T-cell (primary cell): ENCODE results near the gene QSOX1. TPM values are rescaled to one million over a fixed set of nuclear protein-coding genes. Genes with fewer than 3 reads are reported as not detected.
A peak's percentile ranks its signal among the peaks of the same experiment; 100 is the strongest.

ENCODE experiments used
- ATAC-seq, 4 experiments: fragments of 200-7000 bp in 3 of 4; fragments of 150-1000 bp in 1 of 4; cut with Tn5 transposase; replicated peaks in 1 of 4; 1 replicate in 3 of 4; 2 replicates in 1 of 4; pipeline ENCODE4 v1.10.0; 2021; ENCODE audit warnings: moderate library complexity in 3 of 4, mild to moderate bottlenecking in 2 of 4, moderate number of reproducible peaks in 1 of 4
- CTCF ChIA-PET, 2 donors: fragments of 300-600 bp; sonication (Branson Sonifier 250); formaldehyde crosslinking; loops; one replicate each; lab custom pipeline; 2022; ENCODE audit warnings: antibody characterized with exemption in 2 of 2; lab: Charles Lee
- POLR2A ChIA-PET, 2 donors: fragments of 300-600 bp; sonication (Branson Sonifier 250); formaldehyde crosslinking; loops; one replicate each; lab custom pipeline; 2022; ENCODE audit warnings: antibody characterized with exemption in 2 of 2; lab: Charles Lee
- DNase-seq, 35 experiments: peaks; one replicate each; pipeline versions ENCODE4 v3.0.0 to v3.0.0-alpha.2; 2013 to 2023
- H3K27ac ChIP-seq: one replicate; pipeline ENCODE4 v1.5.1; 2013; ENCODE audit warnings: low read length
- H3K27me3 ChIP-seq, 2 experiments: replicated peaks in 1 of 2; 1 replicate in 1 of 2; 2 replicates in 1 of 2; pipeline versions ENCODE4 v1.6.1 to v1.7.0; 2013; ENCODE audit warnings: low read length in 1 of 2, mixed read lengths in 1 of 2; ENCODE audit not compliant: control insufficient read depth in 2 of 2, insufficient read depth in 2 of 2; ENCODE audit errors: extremely low read depth in 1 of 2
- H3K36me3 ChIP-seq, 2 donors: 1 replicate in 1 of 2; 2 replicates in 1 of 2; pipeline versions ENCODE4 v1.6.1 to v1.7.0; 2013; ENCODE audit warnings: low read length in 1 of 2; ENCODE audit not compliant: control insufficient read depth in 2 of 2, insufficient read depth in 1 of 2; ENCODE audit errors: extremely low read depth in 1 of 2
- H3K4me1 ChIP-seq, 2 experiments: 1 replicate in 1 of 2; 2 replicates in 1 of 2; pipeline versions ENCODE4 v1.6.1 to v1.7.0; 2013; ENCODE audit warnings: low read length in 2 of 2, mixed read lengths in 1 of 2; ENCODE audit not compliant: insufficient read depth in 2 of 2, control insufficient read depth in 1 of 2; ENCODE audit errors: extremely low read depth in 1 of 2
- H3K4me3 ChIP-seq, 2 donors: 1 replicate in 1 of 2; 2 replicates in 1 of 2; pipeline versions ENCODE4 v1.5.1 to v1.7.0; 2013; ENCODE audit warnings: mild to moderate bottlenecking in 2 of 2, low read length in 1 of 2, moderate library complexity in 1 of 2; ENCODE audit not compliant: control insufficient read depth in 1 of 2; ENCODE audit errors: extremely low read depth in 1 of 2
- H3K9me3 ChIP-seq: 2 replicates; pipeline ENCODE4 v1.7.0; 2013
- H3K27ac Mint-ChIP-seq, 2 donors: one replicate each; pipeline ENCODE4 v1.8.0; 2020 to 2021; ENCODE audit warnings: mild to moderate bottlenecking in 2 of 2, mixed read lengths in 2 of 2
- H3K27me3 Mint-ChIP-seq, 2 donors: one replicate each; pipeline ENCODE4 v1.8.0; 2021 to 2022; ENCODE audit warnings: mixed read lengths in 2 of 2
- H3K36me3 Mint-ChIP-seq: one replicate; pipeline ENCODE4 v1.8.0; 2021; ENCODE audit warnings: mixed read lengths
- H3K4me1 Mint-ChIP-seq, 3 donors: one replicate each; pipeline ENCODE4 v1.8.0; 2020 to 2022; ENCODE audit warnings: mixed read lengths in 3 of 3, mild to moderate bottlenecking in 1 of 3
- H3K4me3 Mint-ChIP-seq, 3 donors: one replicate each; pipeline ENCODE4 v1.8.0; 2020 to 2022; ENCODE audit warnings: mild to moderate bottlenecking in 3 of 3, mixed read lengths in 3 of 3, moderate library complexity in 3 of 3
- H3K9me3 Mint-ChIP-seq, 3 donors: one replicate each; pipeline ENCODE4 v1.8.0; 2020 to 2022; ENCODE audit warnings: mixed read lengths in 3 of 3
- WGBS: methylation state at CpG from one replicate; pipeline ENCODE4 v1.1.5; 2013; ENCODE audit warnings: missing lambda C conversion rate; ENCODE audit not compliant: insufficient coverage; 5-methylcytosine and 5-hydroxymethylcytosine counted together
- total RNA-seq, 35 experiments: library from RNA in 6 of 35; stranded (reverse) in 6 of 35; fragments of 120-200 nt in 1 of 35; gene quantifications; one replicate each; pipeline versions ENCODE4 v1.2.1 to v1.2.4 and lab custom pipeline; 2013 to 2026

Gene QSOX1
- total RNA-seq, 5 donors from 2014 or later (not counting 1 experiment from before 2014, with no cell fraction given) = 19.7 to 32.5 (median 28.2) TPM

DNA sequence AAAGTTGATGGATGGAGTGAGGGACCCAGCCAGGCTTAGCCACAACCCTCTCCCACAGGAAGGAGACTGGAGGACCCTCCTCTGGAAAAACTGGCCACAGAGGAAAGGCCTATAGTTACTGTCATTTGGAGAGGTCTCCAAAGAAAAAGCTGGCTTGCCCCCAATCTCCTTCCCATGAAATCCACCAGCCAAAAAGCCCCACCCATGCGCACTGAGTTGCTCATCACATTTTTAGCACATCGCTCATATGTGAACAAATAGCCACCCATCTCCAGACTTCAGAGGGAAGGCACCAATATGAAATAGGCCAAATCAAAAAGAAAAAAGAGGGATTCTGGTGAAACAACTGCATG is 36.9 kb upstream of the QSOX1 start:
- H3K9me3 ChIP-seq = no peaks in the 10 kb centered on the region
- no peak overlapping the region for H3K4me3 ChIP-seq
- DNase-seq (no peak), ATAC-seq (no peak)
- no peaks in the 10 kb centered on the region for H3K27me3 ChIP-seq
- no peaks in the 10 kb centered on the region for H3K4me1 ChIP-seq
- peaks cover 16% of the 10 kb centered on the region for H3K36me3 Mint-ChIP-seq
- H3K27ac ChIP-seq = no peak overlapping the region
- peaks cover 0 to 4% (median 0%) of the 10 kb centered on the region in 3 donors for H3K9me3 Mint-ChIP-seq
- H3K27me3 Mint-ChIP-seq = no peaks in the 10 kb centered on the region
- ChIA-PET POLR2A (no interaction called here), CTCF (no interaction called here)
- WGBS = no CpG with 5 or more reads among the region's 2 CpGs
- H3K4me1 Mint-ChIP-seq = no peaks in the 10 kb centered on the region
- H3K36me3 ChIP-seq = peaks cover 0 to 4% of the 10 kb centered on the region in 2 donors
- no peak overlapping the region for H3K4me3 Mint-ChIP-seq
- H3K27ac Mint-ChIP-seq = no peak overlapping the region

DNA sequence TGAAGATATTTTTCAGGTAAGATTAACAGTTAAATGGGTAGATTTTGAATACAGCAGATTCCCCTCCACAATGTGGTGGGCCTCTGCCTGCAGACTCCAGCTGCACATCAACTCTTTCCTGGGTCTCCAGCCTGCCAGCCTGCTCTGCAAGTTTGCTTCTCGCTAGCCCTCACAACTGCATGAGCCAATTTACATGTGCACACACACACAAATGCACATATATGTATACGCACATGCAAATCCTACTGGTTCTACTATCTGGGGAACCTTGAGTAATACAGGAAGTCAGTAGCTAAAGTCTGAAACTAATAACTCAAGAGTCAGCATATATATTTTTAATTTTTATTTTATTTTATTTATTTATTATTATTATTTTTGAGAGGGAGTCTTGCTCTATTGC is 34.8 kb upstream of the QSOX1 start:
- H3K9me3 ChIP-seq = no peaks in the 10 kb centered on the region
- no peaks in the 10 kb centered on the region for H3K27me3 ChIP-seq
- no peak overlapping the region for H3K27ac ChIP-seq
- no peaks in the 10 kb centered on the region for H3K4me1 ChIP-seq
- Mint-ChIP-seq H3K27me3 (no peaks in the 10 kb centered on the region), H3K4me1 (no peaks in the 10 kb centered on the region), H3K36me3 (peaks cover 7% of the 10 kb centered on the region), H3K9me3 (peaks cover 0 to 4% (median 0%) of the 10 kb centered on the region in 3 donors), H3K27ac (no peak overlapping the region), H3K4me3 (no peak overlapping the region)
- H3K36me3 ChIP-seq = no peaks in the 10 kb centered on the region
- WGBS = no CpG with 5 or more reads among the region's 2 CpGs
- ChIA-PET CTCF (no interaction called here), POLR2A (no interaction called here)
- ATAC-seq (no peak), DNase-seq (no peak)
- H3K4me3 ChIP-seq = no peak overlapping the region

- H3K36me3 ChIP-seq = no peaks in the 10 kb centered on the region
- H3K4me1 Mint-ChIP-seq = peaks cover 6 to 9% (median 8%) of the 10 kb centered on the region in 3 donors
- H3K27ac ChIP-seq = no peak overlapping the region
- no peak overlapping the region for H3K4me3 ChIP-seq
- peaks cover 0 to 2% of the 10 kb centered on the region in 2 experiments for H3K27me3 ChIP-seq
- no peaks in the 10 kb centered on the region for H3K4me1 ChIP-seq
- H3K27me3 Mint-ChIP-seq = no peaks in the 10 kb centered on the region
- no peaks in the 10 kb centered on the region for H3K9me3 Mint-ChIP-seq
- no peak overlapping the region for H3K4me3 Mint-ChIP-seq
- ChIA-PET CTCF (interaction anchor here in 1 of 2 donors (0.6 kb wide), 1 partner anchor 344 kb away, joined by 5 read pairs; no protein-coding TSS in a partner anchor), POLR2A (no interaction called here)
- DNase-seq (no peak), ATAC-seq (no peak)
- no peaks in the 10 kb centered on the region for H3K9me3 ChIP-seq
- no peaks in the 10 kb centered on the region for H3K36me3 Mint-ChIP-seq
- WGBS = 87% methylated on average over 3 of the region's 4 CpGs
- H3K27ac Mint-ChIP-seq = no peak overlapping the region
Measured at GRCh38 chr1:180123463-180123936, 31.2 kb upstream of the QSOX1 start.

GRCh38 chr1:180130651-180131050 is 24.0 kb upstream of the QSOX1 start:
- peaks cover 6 to 9% (median 8%) of the 10 kb centered on the region in 3 donors for H3K4me1 Mint-ChIP-seq
- H3K36me3 Mint-ChIP-seq = no peaks in the 10 kb centered on the region
- peaks cover 28 to 35% of the 10 kb centered on the region in 2 donors for H3K27me3 Mint-ChIP-seq
- no peaks in the 10 kb centered on the region for H3K9me3 Mint-ChIP-seq
- WGBS = 80% methylated on average over 1 of the region's 2 CpGs
- H3K27ac Mint-ChIP-seq = no peak overlapping the region
- Histone ChIP-seq H3K9me3 (no peaks in the 10 kb centered on the region), H3K4me1 (no peaks in the 10 kb centered on the region), H3K36me3 (no peaks in the 10 kb centered on the region), H3K4me3 (no peak overlapping the region), H3K27me3 (peaks cover 0 to 17% of the 10 kb centered on the region in 2 experiments), H3K27ac (no peak overlapping the region)
- ATAC-seq (no peak), DNase-seq (no peak)
- no peak overlapping the region for H3K4me3 Mint-ChIP-seq
- ChIA-PET POLR2A (no interaction called here), CTCF (no interaction called here)

DNA sequence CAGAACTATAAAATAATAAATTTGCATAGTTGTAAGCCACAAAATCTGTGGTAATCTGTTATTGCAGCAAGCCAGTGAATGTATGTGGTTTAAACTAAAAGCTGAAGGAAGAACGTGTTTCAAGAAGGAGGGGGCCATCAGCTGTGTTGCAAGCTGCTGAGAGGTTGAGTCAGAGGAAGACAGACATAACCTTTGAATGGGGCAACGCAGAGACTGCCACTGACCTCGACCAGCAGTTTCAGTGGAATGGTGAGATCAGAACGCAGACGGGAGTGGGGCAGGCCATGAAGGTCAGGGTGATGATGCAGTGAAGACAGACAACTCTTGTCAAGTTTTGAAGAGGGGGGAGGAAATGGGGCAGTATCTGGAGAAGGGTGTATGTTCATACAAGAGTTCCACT is 23.2 kb upstream of the QSOX1 start:
- H3K4me1 ChIP-seq = no peaks in the 10 kb centered on the region
- H3K27ac ChIP-seq = no peak overlapping the region
- no peaks in the 10 kb centered on the region for H3K9me3 ChIP-seq
- peaks cover 0 to 14% of the 10 kb centered on the region in 2 experiments for H3K27me3 ChIP-seq
- H3K4me3 ChIP-seq = no peak overlapping the region
- H3K27ac Mint-ChIP-seq = no peak overlapping the region
- H3K27me3 Mint-ChIP-seq = peaks cover 30 to 40% of the 10 kb centered on the region in 2 donors
- no peak overlapping the region for H3K4me3 Mint-ChIP-seq
- WGBS = 35% methylated on average over 3 of the region's 5 CpGs
- ChIA-PET POLR2A (no interaction called here), CTCF (no interaction called here)
- H3K9me3 Mint-ChIP-seq = peaks cover under 1 to 4% (median 3%) of the 10 kb centered on the region in 3 donors
- no peaks in the 10 kb centered on the region for H3K36me3 ChIP-seq
- no peaks in the 10 kb centered on the region for H3K36me3 Mint-ChIP-seq
- no peak for ATAC-seq
- H3K4me1 Mint-ChIP-seq = peaks cover 5 to 8% (median 6%) of the 10 kb centered on the region in 3 donors
- peak in 2 of 35 experiments; percentile 13 to 42 for DNase-seq

- Histone ChIP-seq H3K36me3 (no peaks in the 10 kb centered on the region), H3K27me3 (peaks cover 0 to 14% of the 10 kb centered on the region in 2 experiments), H3K27ac (no peak overlapping the region), H3K4me1 (no peaks in the 10 kb centered on the region), H3K9me3 (no peaks in the 10 kb centered on the region), H3K4me3 (no peak overlapping the region)
- DNase-seq (no peak), ATAC-seq (no peak)
- peaks cover 36 to 48% of the 10 kb centered on the region in 2 donors for H3K27me3 Mint-ChIP-seq
- POLR2A ChIA-PET = no interaction called here
- CTCF ChIA-PET = interaction anchor here (0.5 to 1.2 kb wide), 2 partner anchors 10 to 46 kb away, joined by 3 read pairs; no protein-coding TSS in a partner anchor
- 100% methylated on average over 1 of the region's 1 CpG for WGBS
- H3K27ac Mint-ChIP-seq = no peak overlapping the region
- no peaks in the 10 kb centered on the region for H3K36me3 Mint-ChIP-seq
- H3K9me3 Mint-ChIP-seq = peaks cover 4 to 13% (median 8%) of the 10 kb centered on the region in 3 donors
- H3K4me3 Mint-ChIP-seq = no peak overlapping the region
- no peaks in the 10 kb centered on the region for H3K4me1 Mint-ChIP-seq
Measured at GRCh38 chr1:180133193-180133592, 21.5 kb upstream of the QSOX1 start.
